Measurements from ENCODE around the gene TGIF2.

Gene TGIF2

GRCh38 chr20:36542516-36543183, 30.7 kb upstream of the TGIF2 start:
- Histone ChIP-seq H3K9me3 (ENCODE audit: control insufficient read depth, insufficient read depth, low read depth, low read length) (no peaks in the 10 kb centered on the region), H3K4me1 (ENCODE audit: control insufficient read depth, insufficient read depth, low read length) (no peaks in the 10 kb centered on the region; the same call in 1 of the 2 replicates), H3K4me3 (ENCODE audit: low read depth, low read length) (no peak overlapping the region), H3K27ac (ENCODE audit: extremely low read depth, low read depth, low read length) (no peak overlapping the region), H3K36me3 (ENCODE audit: control insufficient read depth in 2 of 2, insufficient read depth in 1 of 2, low read length in 2 of 2) (no peaks in the 10 kb centered on the region)
- ChIA-PET POLR2A (no interaction called here), CTCF (interaction anchor here (0.5 to 0.6 kb wide), 4 partner anchors 14 to 173 kb away, joined by 3 to 6 read pairs (median 3); no protein-coding TSS in a partner anchor)
- TF ChIP-seq ZNF2 (tag by site-specific recombination; IDR thresholded peaks at IDR 0.05) (no peak), ZNF335 (tag by site-specific recombination; conservative IDR thresholded peaks at IDR 0.05) (0 out of 2 replicates have a peak, but pooled peaks have one; percentile 17), ZNF426 (tag by site-specific recombination; IDR thresholded peaks at IDR 0.05) (no peak)

- no peak for TF ChIP-seq ZNF473 (tag by site-specific recombination; IDR thresholded peaks at IDR 0.05)
- TF ChIP-seq ZFHX2 (tag by site-specific recombination; conservative IDR thresholded peaks at IDR 0.05) = no peak
- no peak for TF ChIP-seq ZNF658 (tag by site-specific recombination; IDR thresholded peaks at IDR 0.05)
- no peak for TF ChIP-seq ZFP37 (tag by site-specific recombination; IDR thresholded peaks at IDR 0.05)
- no peak for TF ChIP-seq ZNF221 (tag by site-specific recombination; IDR thresholded peaks at IDR 0.05; ENCODE audit: borderline replicate concordance)
- no peak for TF ChIP-seq ZNF48 (tag by site-specific recombination; IDR thresholded peaks at IDR 0.05)
- no peak for TF ChIP-seq ZBTB26 (tag by site-specific recombination; optimal IDR thresholded peaks at IDR 0.05)
- TF ChIP-seq KLF17 (tag by site-specific recombination; IDR thresholded peaks at IDR 0.05) = no peak
- TF ChIP-seq WT1 (tag by site-specific recombination; IDR thresholded peaks at IDR 0.05) = no peak
- TF ChIP-seq ZNF10 (tag by site-specific recombination; IDR thresholded peaks at IDR 0.05) = no peak
- ChIA-PET CTCF (interaction anchor here (0.6 to 0.7 kb wide), 2 partner anchors 32 to 114 kb away, joined by 3 read pairs; no protein-coding TSS in a partner anchor), POLR2A (no interaction called here)
- Histone ChIP-seq H3K27ac (ENCODE audit: extremely low read depth, low read depth, low read length) (no peak overlapping the region), H3K4me1 (ENCODE audit: control insufficient read depth, insufficient read depth, low read length) (no peaks in the 10 kb centered on the region; the same call in 1 of the 2 replicates), H3K36me3 (ENCODE audit: control insufficient read depth in 2 of 2, insufficient read depth in 1 of 2, low read length in 2 of 2) (no peaks in the 10 kb centered on the region), H3K9me3 (ENCODE audit: control insufficient read depth, insufficient read depth, low read depth, low read length) (no peaks in the 10 kb centered on the region), H3K4me3 (ENCODE audit: low read depth, low read length) (no peak overlapping the region)
These were observed 29.9 kb upstream of the TGIF2 start for GRCh38 chr20:36543184-36544133.

GRCh38 chr20:36544134-36545018, 29.0 kb upstream of the TGIF2 start:
- peak; percentile 87 for TF ChIP-seq ZNF692 (tag by site-specific recombination; IDR thresholded peaks at IDR 0.05)
- no peak for TF ChIP-seq ZNF24 (tag by site-specific recombination; IDR thresholded peaks at IDR 0.05)
- no peaks in the 10 kb centered on the region for H3K36me3 ChIP-seq (ENCODE audit: control insufficient read depth in 2 of 2, insufficient read depth in 1 of 2, low read length in 2 of 2)
- H3K27ac ChIP-seq (ENCODE audit: extremely low read depth, low read depth, low read length) = no peak overlapping the region
- H3K9me3 ChIP-seq (ENCODE audit: control insufficient read depth, insufficient read depth, low read depth, low read length) = no peaks in the 10 kb centered on the region
- no peak overlapping the region for H3K4me3 ChIP-seq (ENCODE audit: low read depth, low read length)
- ChIA-PET CTCF (no interaction called here), POLR2A (no interaction called here)
- no peaks in the 10 kb centered on the region; the same call in 1 of the 2 replicates for H3K4me1 ChIP-seq (ENCODE audit: control insufficient read depth, insufficient read depth, low read length)
